Adrenal gland (tissue), 5 donors: ENCODE data around the gene PPP2R2C.

Experiments used
- CTCF ChIP-seq, 6 experiments: fragments of 450-650 bp in 4 of 6; fragments of 200-600 bp in 2 of 6; sonication (generic) in 1 of 6; IDR thresholded peaks; 1 replicate in 5 of 6; 2 replicates in 1 of 6; pipeline versions ENCODE4 v1.5.1 to v1.8.0; 2016 to 2021; ENCODE audit warnings: antibody characterized with exemption in 6 of 6, mild to moderate bottlenecking in 2 of 6, moderate library complexity in 1 of 6
- POLR2A ChIP-seq, 2 donors: fragments of 450-650 bp; IDR thresholded peaks; one replicate each; pipeline ENCODE4 v1.6.1; 2017; ENCODE audit warnings: antibody characterized with exemption in 2 of 2, mild to moderate bottlenecking in 2 of 2, moderate library complexity in 1 of 2
- donor health status: DM: no; HTN: no; CAD: no.

DNA sequence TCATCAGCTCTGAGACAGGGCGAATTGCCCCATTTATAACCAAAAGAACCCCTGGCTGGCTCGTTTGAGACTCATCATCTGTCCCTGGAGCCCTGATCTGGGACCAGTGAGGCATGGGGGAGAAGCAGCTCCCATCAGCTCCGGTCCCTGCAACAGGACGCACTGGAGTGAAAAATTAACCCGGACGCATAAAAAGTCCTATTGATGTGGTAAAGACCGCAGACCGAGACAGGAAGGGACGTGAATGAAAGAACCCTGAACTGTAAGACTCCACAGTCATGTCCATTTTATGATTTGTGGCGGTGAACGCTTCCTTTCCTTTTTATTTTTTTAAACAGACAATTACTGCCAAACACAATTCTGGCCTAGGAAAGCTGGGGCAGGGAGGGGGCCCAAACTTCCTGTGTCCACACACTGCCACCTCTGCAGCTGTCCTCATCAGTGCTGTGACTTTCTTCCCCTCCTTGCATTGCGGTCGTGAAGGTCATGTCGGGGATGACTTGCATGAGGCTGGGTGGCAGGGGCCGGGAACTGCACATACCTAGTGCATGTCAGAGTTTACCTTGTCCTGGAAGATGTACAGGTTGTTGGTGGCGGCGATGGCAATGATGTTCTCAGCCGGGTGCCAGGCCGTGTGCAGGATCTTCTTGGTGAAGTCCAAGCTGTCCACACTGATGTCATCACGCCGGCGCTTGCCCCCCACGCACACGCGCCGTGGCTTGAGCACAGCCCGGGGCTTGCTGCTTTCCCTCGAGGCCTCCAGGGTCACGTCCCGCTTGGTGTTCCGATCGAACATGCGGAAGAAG is 149.4 kb downstream of the PPP2R2C start:
- no peak for TF ChIP-seq POLR2A (IDR thresholded peaks at IDR 0.05)
- TF ChIP-seq CTCF (IDR thresholded peaks at IDR 0.05): no peak
